IMR-90 (cell line): ENCODE measurements around the gene VAV1. TPM values are rescaled to one million over a fixed set of nuclear protein-coding genes. Genes with fewer than 3 reads are reported as not detected.

Experiments
- ATAC-seq: fragments of 200-7000 bp; cut with Tn5 transposase; 2 replicates; pipeline ENCODE4 v1.9.1; 2020; ENCODE audit warnings: low read depth, mild to moderate bottlenecking, moderate library complexity
- BruUV-seq: library from RNA; stranded (reverse); fragments of 400-500 nt; replicated peaks from 2 replicates; lab custom pipeline; 2021; lab: Mats Ljungman, UMichigan
- CTCF ChIA-PET: fragments of 300-600 bp; formaldehyde crosslinking; extraction: SDS; loops from one replicate; lab custom pipeline; 2021; ENCODE audit warnings: antibody characterized with exemption; lab: Yijun Ruan, JAX
- POLR2A ChIA-PET: fragments of 300-600 bp; sonication (Branson Sonifier 250); formaldehyde crosslinking; loops from one replicate; lab custom pipeline; 2022; ENCODE audit warnings: antibody characterized with exemption; ENCODE audit not compliant: unreplicated experiment; lab: Charles Lee
- DNase-seq: peaks from one replicate; pipeline ENCODE4 v3.0.0; 2013
- H2AFZ ChIP-seq: replicated peaks from 2 replicates; pipeline ENCODE3; 2013; ENCODE audit warnings: low read length, mild to moderate bottlenecking; ENCODE audit not compliant: poor library complexity
- H2AK5ac ChIP-seq: 2 replicates; pipeline ENCODE4 v1.6.1; 2013; ENCODE audit warnings: low read depth, low read length, inconsistent platforms
- H2AK9ac ChIP-seq: replicated peaks from 2 replicates; pipeline ENCODE3; 2013; ENCODE audit warnings: mild to moderate bottlenecking, low read depth, low read length, moderate library complexity; ENCODE audit not compliant: poor library complexity
- H2BK120ac ChIP-seq: 2 replicates; pipeline ENCODE4 v1.6.1; 2013; ENCODE audit warnings: low read depth, low read length, inconsistent platforms
- H2BK15ac ChIP-seq: 3 replicates; pipeline ENCODE4 v1.6.1; 2013; ENCODE audit warnings: low read depth, low read length, inconsistent platforms
- H2BK20ac ChIP-seq: 2 replicates; pipeline ENCODE4 v1.6.1; 2013; ENCODE audit warnings: low read depth, mild to moderate bottlenecking, inconsistent platforms, low read length, moderate library complexity
- H2BK5ac ChIP-seq: 2 replicates; pipeline ENCODE4 v1.6.1; 2013; ENCODE audit warnings: mild to moderate bottlenecking, low read depth, low read length, inconsistent platforms; ENCODE audit not compliant: poor library complexity, severe bottlenecking
- H3K14ac ChIP-seq: replicated peaks from 2 replicates; pipeline ENCODE4 v1.6.1; 2013; ENCODE audit warnings: low read depth, low read length, inconsistent platforms
- H3K18ac ChIP-seq: 2 replicates; pipeline ENCODE4 v1.6.1; 2013; ENCODE audit warnings: low read depth, low read length, control low read depth
- H3K23ac ChIP-seq: 2 replicates; pipeline ENCODE4 v1.6.1; 2013; ENCODE audit warnings: low read depth, low read length, inconsistent platforms
- H3K27ac ChIP-seq: 2 replicates; pipeline ENCODE4 v1.5.1; 2013; ENCODE audit warnings: mild to moderate bottlenecking, control low read depth, low read length; ENCODE audit not compliant: insufficient read depth
- H3K27me3 ChIP-seq: 2 replicates; pipeline ENCODE4 v1.6.1; 2013; ENCODE audit warnings: low read length; ENCODE audit not compliant: control insufficient read depth, insufficient read depth
- H3K36me3 ChIP-seq: 2 replicates; pipeline ENCODE4 v1.6.1; 2013; ENCODE audit warnings: low read length, mixed read lengths; ENCODE audit not compliant: control insufficient read depth, insufficient read depth
- H3K4ac ChIP-seq: 2 replicates; pipeline ENCODE4 v1.6.1; 2013; ENCODE audit warnings: low read depth, low read length, inconsistent platforms
- H3K4me1 ChIP-seq: 2 replicates; pipeline ENCODE4 v1.6.1; 2013; ENCODE audit warnings: low read length, mixed read lengths; ENCODE audit not compliant: control insufficient read depth, insufficient read depth
- H3K4me2 ChIP-seq: 2 replicates; pipeline ENCODE4 v1.6.1; 2013; ENCODE audit warnings: low read depth, mild to moderate bottlenecking, control low read depth, low read length, moderate library complexity
- H3K4me3 ChIP-seq: 2 replicates; pipeline ENCODE4 v1.5.1; 2013; ENCODE audit warnings: low read depth, mild to moderate bottlenecking, control low read depth, low read length, moderate library complexity; ENCODE audit not compliant: insufficient read depth
- H3K56ac ChIP-seq: 2 replicates; pipeline ENCODE4 v1.6.1; 2013; ENCODE audit warnings: low read length, inconsistent platforms; ENCODE audit not compliant: insufficient read depth; ENCODE audit errors: extremely low read depth
- H3K79me1 ChIP-seq, 2 experiments: 2 replicates each; pipeline ENCODE4 v1.6.1; 2013; ENCODE audit warnings: low read length in 2 of 2, inconsistent platforms in 1 of 2, low read depth in 1 of 2
- H3K9ac ChIP-seq: 2 replicates; pipeline ENCODE4 v1.6.1; 2013; ENCODE audit warnings: low read depth, low read length, control low read depth
- H3K9me1 ChIP-seq: 2 replicates; pipeline ENCODE4 v1.6.1; 2013; ENCODE audit warnings: low read length, inconsistent platforms; ENCODE audit not compliant: insufficient read depth
- H3K9me3 ChIP-seq: 2 replicates; pipeline ENCODE4 v1.6.1; 2013; ENCODE audit warnings: low read length; ENCODE audit not compliant: control insufficient read depth, insufficient read depth
- H4K20me1 ChIP-seq: 2 replicates; pipeline ENCODE4 v1.6.1; 2013; ENCODE audit warnings: low read length, inconsistent platforms; ENCODE audit not compliant: insufficient read depth
- H4K5ac ChIP-seq: 2 replicates; pipeline ENCODE4 v1.6.1; 2013; ENCODE audit warnings: mild to moderate bottlenecking, low read depth, low read length, control low read depth
- H4K8ac ChIP-seq, 2 experiments: 2 replicates each; pipeline ENCODE4 v1.6.1; 2013; ENCODE audit warnings: low read depth in 2 of 2, low read length in 2 of 2, control low read depth in 1 of 2, inconsistent platforms in 1 of 2
- H4K91ac ChIP-seq: 2 replicates; pipeline ENCODE4 v1.6.1; 2013; ENCODE audit warnings: low read depth, low read length, inconsistent platforms; ENCODE audit not compliant: insufficient read depth
- BHLHE40 ChIP-seq: fragments of 150-350 bp; IDR thresholded peaks from 2 replicates; pipeline ENCODE4 v1.6.1; 2016; ENCODE audit warnings: mild to moderate bottlenecking, low read depth, low read length
- CEBPB ChIP-seq: IDR thresholded peaks from 2 replicates; pipeline ENCODE4 v1.6.1; 2012; ENCODE audit warnings: low read depth, low read length, improper control_type of control experiment
- CHD1 ChIP-seq: IDR thresholded peaks from 2 replicates; pipeline ENCODE4 v1.6.1; 2012; ENCODE audit warnings: low read depth, low read length, improper control_type of control experiment
- FOS ChIP-seq: fragments of 150-350 bp; IDR thresholded peaks from 2 replicates; pipeline ENCODE4 v1.6.1; 2016; ENCODE audit warnings: low read depth, low read length
- MAFK ChIP-seq: IDR thresholded peaks from 2 replicates; pipeline ENCODE4 v1.6.1; 2012; ENCODE audit warnings: low read depth, low read length, improper control_type of control experiment
- MAZ ChIP-seq: IDR thresholded peaks from 2 replicates; pipeline ENCODE4 v1.6.1; 2012; ENCODE audit warnings: low read depth, mild to moderate bottlenecking, low read length, improper control_type of control experiment, moderate library complexity, borderline replicate concordance
- MXI1 ChIP-seq: IDR thresholded peaks from 2 replicates; pipeline ENCODE4 v1.6.1; 2012; ENCODE audit warnings: low read depth, mild to moderate bottlenecking, low read length, moderate library complexity, borderline replicate concordance
- NFE2L2 ChIP-seq: fragments of 150-350 bp; IDR thresholded peaks from 2 replicates; pipeline ENCODE4 v1.6.1; 2016; ENCODE audit warnings: low read depth, mild to moderate bottlenecking, low read length
- POLR2A ChIP-seq: IDR thresholded peaks from 2 replicates; pipeline ENCODE4 v1.6.1; 2012; ENCODE audit warnings: mild to moderate bottlenecking, low read depth, low read length
- RAD21 ChIP-seq: IDR thresholded peaks from 2 replicates; pipeline ENCODE4 v1.6.1; 2012; ENCODE audit warnings: low read length, improper control_type of control experiment
- RCOR1 ChIP-seq: IDR thresholded peaks from 2 replicates; pipeline ENCODE4 v1.6.1; 2012; ENCODE audit warnings: mild to moderate bottlenecking, low read length, improper control_type of control experiment; ENCODE audit not compliant: insufficient replicate concordance
- RFX5 ChIP-seq: IDR thresholded peaks from 2 replicates; pipeline ENCODE4 v1.8.0; 2012; ENCODE audit warnings: low read depth, mild to moderate bottlenecking, low read length, moderate library complexity
- SMC3 ChIP-seq: fragments of 150-350 bp; IDR thresholded peaks from 2 replicates; pipeline ENCODE4 v1.6.1; 2016; ENCODE audit warnings: low read depth, mild to moderate bottlenecking, antibody characterized with exemption, low read length, moderate library complexity
- WGBS, 2 experiments: methylation state at CpG; one replicate each; pipeline versions ENCODE4 v1.1.5 to v1.1.7; 2013; ENCODE audit warnings: missing lambda C conversion rate in 2 of 2; ENCODE audit not compliant: insufficient read length in 1 of 2; ENCODE audit errors: extremely low coverage in 2 of 2; 5-methylcytosine and 5-hydroxymethylcytosine counted together
- dilution Hi-C: fragments of 300-500 bp; cut with HindIII; formaldehyde crosslinking; loops from one replicate; pipeline ENCODE4 v1.14.3; 2018; ENCODE audit warnings: low sequenced_read_pairs; ENCODE audit not compliant: unreplicated experiment
- in situ Hi-C: fragments of 300-500 bp; cut with MboI; formaldehyde crosslinking; loops from 3 replicates; pipeline ENCODE4 v1.14.3; 2019; ENCODE audit warnings: low sequenced_read_pairs, inconsistent platforms, mixed read lengths
- intact Hi-C: fragments of 100-400 bp; cut with micrococcal nuclease; formaldehyde crosslinking; loops from 2 replicates; pipeline ENCODE4 v1.10.0; 2022
- polyA plus RNA-seq, 3 experiments: library from polyadenylated mRNA; depleted of rRNA; stranded (reverse); fragments of >200 nt; gene quantifications; 2 replicates each; pipeline ENCODE4 v1.2.3, GENCODE V29; 2012; ENCODE audit warnings: low replicate concordance in 1 of 3
- total RNA-seq: library from RNA; depleted of rRNA; stranded (reverse); fragments of >200 nt; gene quantifications from 2 replicates; pipeline ENCODE4 v1.2.3, GENCODE V29; 2012
- TF ChIP-seq, protein P1 (sequence below): fragments of 150-350 bp; IDR thresholded peaks from 2 replicates; pipeline ENCODE4 v1.6.1; 2016; ENCODE audit warnings: low read depth, mild to moderate bottlenecking, low read length, moderate library complexity, borderline replicate concordance
- TF ChIP-seq, protein P2 (sequence below): fragments of 150-350 bp; IDR thresholded peaks from 2 replicates; pipeline ENCODE4 v1.6.1; 2017; ENCODE audit warnings: mild to moderate bottlenecking, antibody characterized with exemption, low read length, low read depth
- TF ChIP-seq, protein P3 (sequence below): conservative IDR thresholded peaks from 2 replicates; pipeline ENCODE4 v1.5.1; 2012; ENCODE audit warnings: mild to moderate bottlenecking, low read depth, low read length, improper control_type of control experiment

The VAV1 gene
- total and polyA plus RNA-seq, 2 of the 4 experiments (the other 2 are of a cell fraction), result not detected

DNA sequence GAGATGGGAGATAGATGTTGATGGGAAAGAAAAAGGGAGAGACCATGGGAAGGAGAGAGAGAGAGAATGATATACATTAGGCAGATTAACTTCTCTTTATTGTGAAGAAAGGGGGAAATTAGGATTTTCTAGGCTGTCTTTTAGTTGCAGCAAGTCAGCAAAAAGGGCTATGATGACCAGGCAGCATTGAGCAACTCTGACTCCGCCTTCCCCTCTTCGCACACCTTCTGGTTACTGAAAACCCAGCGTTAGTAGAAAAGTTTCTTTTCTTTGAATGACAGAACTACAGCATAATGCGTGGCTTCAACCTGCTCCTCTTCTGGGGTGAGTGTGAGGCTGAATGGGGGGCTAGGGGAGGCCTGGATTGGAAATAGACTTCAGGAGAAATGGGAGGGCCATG, 114.8 kb downstream of the VAV1 start, which contains the start of gene ADGRE1:
TSS of gene ADGRE1 (plus strand) at position 264 of the 400 bp plus-strand sequence. CDS start at position 294, 30 bp downstream.
- no peak within 1 kb of the TSS for H2BK5ac ChIP-seq
- no peaks in the 10 kb centered on the region for H3K79me1 ChIP-seq
- H3K36me3 ChIP-seq, result no peaks in the 10 kb centered on the region
- H3K56ac ChIP-seq, result no peak within 1 kb of the TSS
- H4K5ac ChIP-seq, result no peak within 1 kb of the TSS
- H3K4me1 ChIP-seq, result no peaks in the 10 kb centered on the region
- intact Hi-C loops, result no loop called here
- no peak within 1 kb of the TSS for H3K27ac ChIP-seq
- H3K4me2 ChIP-seq, result no peak within 1 kb of the TSS
- no peak within 1 kb of the TSS for H3K14ac ChIP-seq
- H3K27me3 ChIP-seq, result no peaks in the 10 kb centered on the region
- H3K9me3 ChIP-seq, result peaks cover 15% of the 10 kb centered on the region
- H4K20me1 ChIP-seq, result no peaks in the 10 kb centered on the region
- H3K9ac ChIP-seq, result no peak within 1 kb of the TSS
- no peak within 1 kb of the TSS for H2AK9ac ChIP-seq
- TF ChIP-seq SMC3 (no peak), RFX5 (no peak), BHLHE40 (no peak), CEBPB (no peak), CHD1 (no peak), NFE2L2 (no peak), FOS (no peak), RAD21 (no peak), MAFK (no peak), MAZ (no peak), MXI1 (no peak), RCOR1 (no peak), POLR2A (no peak)
- TF ChIP-seq, protein P1, sequence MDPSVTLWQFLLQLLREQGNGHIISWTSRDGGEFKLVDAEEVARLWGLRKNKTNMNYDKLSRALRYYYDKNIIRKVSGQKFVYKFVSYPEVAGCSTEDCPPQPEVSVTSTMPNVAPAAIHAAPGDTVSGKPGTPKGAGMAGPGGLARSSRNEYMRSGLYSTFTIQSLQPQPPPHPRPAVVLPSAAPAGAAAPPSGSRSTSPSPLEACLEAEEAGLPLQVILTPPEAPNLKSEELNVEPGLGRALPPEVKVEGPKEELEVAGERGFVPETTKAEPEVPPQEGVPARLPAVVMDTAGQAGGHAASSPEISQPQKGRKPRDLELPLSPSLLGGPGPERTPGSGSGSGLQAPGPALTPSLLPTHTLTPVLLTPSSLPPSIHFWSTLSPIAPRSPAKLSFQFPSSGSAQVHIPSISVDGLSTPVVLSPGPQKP, result no peak
- TF ChIP-seq, protein P2, sequence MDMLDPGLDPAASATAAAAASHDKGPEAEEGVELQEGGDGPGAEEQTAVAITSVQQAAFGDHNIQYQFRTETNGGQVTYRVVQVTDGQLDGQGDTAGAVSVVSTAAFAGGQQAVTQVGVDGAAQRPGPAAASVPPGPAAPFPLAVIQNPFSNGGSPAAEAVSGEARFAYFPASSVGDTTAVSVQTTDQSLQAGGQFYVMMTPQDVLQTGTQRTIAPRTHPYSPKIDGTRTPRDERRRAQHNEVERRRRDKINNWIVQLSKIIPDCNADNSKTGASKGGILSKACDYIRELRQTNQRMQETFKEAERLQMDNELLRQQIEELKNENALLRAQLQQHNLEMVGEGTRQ, result no peak
- TF ChIP-seq, protein P3, sequence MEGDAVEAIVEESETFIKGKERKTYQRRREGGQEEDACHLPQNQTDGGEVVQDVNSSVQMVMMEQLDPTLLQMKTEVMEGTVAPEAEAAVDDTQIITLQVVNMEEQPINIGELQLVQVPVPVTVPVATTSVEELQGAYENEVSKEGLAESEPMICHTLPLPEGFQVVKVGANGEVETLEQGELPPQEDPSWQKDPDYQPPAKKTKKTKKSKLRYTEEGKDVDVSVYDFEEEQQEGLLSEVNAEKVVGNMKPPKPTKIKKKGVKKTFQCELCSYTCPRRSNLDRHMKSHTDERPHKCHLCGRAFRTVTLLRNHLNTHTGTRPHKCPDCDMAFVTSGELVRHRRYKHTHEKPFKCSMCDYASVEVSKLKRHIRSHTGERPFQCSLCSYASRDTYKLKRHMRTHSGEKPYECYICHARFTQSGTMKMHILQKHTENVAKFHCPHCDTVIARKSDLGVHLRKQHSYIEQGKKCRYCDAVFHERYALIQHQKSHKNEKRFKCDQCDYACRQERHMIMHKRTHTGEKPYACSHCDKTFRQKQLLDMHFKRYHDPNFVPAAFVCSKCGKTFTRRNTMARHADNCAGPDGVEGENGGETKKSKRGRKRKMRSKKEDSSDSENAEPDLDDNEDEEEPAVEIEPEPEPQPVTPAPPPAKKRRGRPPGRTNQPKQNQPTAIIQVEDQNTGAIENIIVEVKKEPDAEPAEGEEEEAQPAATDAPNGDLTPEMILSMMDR, result no peak
- ATAC-seq (no peak), DNase-seq (no peak)
- H2AK5ac ChIP-seq, result no peak within 1 kb of the TSS
- H3K4ac ChIP-seq, result no peak within 1 kb of the TSS
- H3K18ac ChIP-seq, result no peak within 1 kb of the TSS
- dilution Hi-C loops, result no loop called here
- H2BK15ac ChIP-seq, result no peak within 1 kb of the TSS
- H4K8ac ChIP-seq, result no peak within 1 kb of the TSS
- in situ Hi-C loops, result no loop called here
- no peak within 1 kb of the TSS for H3K4me3 ChIP-seq
- no peak within 1 kb of the TSS for H2BK120ac ChIP-seq
- H3K9me1 ChIP-seq, result no peaks in the 10 kb centered on the region
- no peak within 1 kb of the TSS for H3K23ac ChIP-seq
- no peak within 1 kb of the TSS for H2AFZ ChIP-seq
- ChIA-PET CTCF (no interaction called here), POLR2A (no interaction called here)
- no CpG with 5 or more reads among the region's 4 CpGs for WGBS, 2 experiments
- BruUV-seq, result no TSS peak
- H4K91ac ChIP-seq, result no peak within 1 kb of the TSS
- no peak within 1 kb of the TSS for H2BK20ac ChIP-seq
